GM21423 (cell line): ENCODE measurements around the gene NEK1.
A peak's percentile ranks its signal among the peaks of the same experiment; 100 is the strongest.
"Not testable (repeated sequence)": the region's sequence is repeated elsewhere in the genome, so short reads cannot be mapped to it uniquely, and the experiment has no call there.

Source experiments
- ATAC-seq: cut with Tn5 transposase; IDR thresholded peaks from one replicate; pipeline ENCODE4 v1.9.1; 2021; ENCODE audit warnings: mild to moderate bottlenecking, moderate library complexity; ENCODE audit not compliant: unreplicated experiment

The NEK1 gene

GRCh38 chr4:169604131-169604900 is 8.1 kb downstream of the NEK1 start:
- peak; percentile 88 for ATAC-seq

GRCh38 chr4:169603312-169603711 is 9.1 kb downstream of the NEK1 start:
- no peak for ATAC-seq

GRCh38 chr4:169601016-169601771 is 11.2 kb downstream of the NEK1 start:
- peak; percentile 58 for ATAC-seq

GRCh38 chr4:169594560-169595195 is 17.7 kb downstream of the NEK1 start:
- no peak for ATAC-seq

GRCh38 chr4:169593050-169593560 is 19.3 kb downstream of the NEK1 start:
- no peak for ATAC-seq

GRCh38 chr4:169583563-169583962 is 28.8 kb downstream of the NEK1 start:
- ATAC-seq, result no peak

- no peak for ATAC-seq
Measured at GRCh38 chr4:169582706-169583105, 29.7 kb downstream of the NEK1 start.

GRCh38 chr4:169582203-169582602 is 30.2 kb downstream of the NEK1 start:
- peak; percentile 85 for ATAC-seq

GRCh38 chr4:169573889-169574288 is 38.5 kb downstream of the NEK1 start:
- peak; percentile 80 for ATAC-seq

GRCh38 chr4:169571435-169571834 is 40.9 kb downstream of the NEK1 start:
- no peak for ATAC-seq

- ATAC-seq, result not testable (repeated sequence)
Measured at GRCh38 chr4:169571012-169571411, 41.4 kb downstream of the NEK1 start.

- ATAC-seq, result not testable (repeated sequence)
Measured at GRCh38 chr4:169570266-169570665, 42.1 kb downstream of the NEK1 start.

GRCh38 chr4:169569188-169569587 is 43.2 kb downstream of the NEK1 start:
- not testable (repeated sequence) for ATAC-seq

GRCh38 chr4:169567916-169568315 is 44.5 kb downstream of the NEK1 start:
- no peak for ATAC-seq

- peak; percentile 80 for ATAC-seq
Measured at GRCh38 chr4:169566021-169566818, 46.2 kb downstream of the NEK1 start.

- no peak for ATAC-seq
Measured at GRCh38 chr4:169565606-169566005, 46.8 kb downstream of the NEK1 start.

- no peak for ATAC-seq
Measured at GRCh38 chr4:169557061-169557636, 55.2 kb downstream of the NEK1 start.

GRCh38 chr4:169546548-169546947 is 65.8 kb downstream of the NEK1 start:
- not testable (repeated sequence) for ATAC-seq

- ATAC-seq, result no peak
Measured at GRCh38 chr4:169540774-169541173, 71.6 kb downstream of the NEK1 start.

- no peak for ATAC-seq
Measured at GRCh38 chr4:169530048-169530447, 82.3 kb downstream of the NEK1 start.
